Activated CD4-positive, alpha-beta T cell treated with anti-CD3 and anti-CD28 coated beads, Interleukin-2, amount 50 U/mL, for 48 hours (primary cell): ENCODE data around the gene RALY.
"Not testable (repeated sequence)": the region's sequence is repeated elsewhere in the genome, so short reads cannot be mapped to it uniquely, and the experiment has no call there.

Experiments
- DNase-seq, 2 experiments: peaks; one replicate each; pipeline ENCODE4 v3.0.0-alpha.2; 2020

Gene RALY

DNA sequence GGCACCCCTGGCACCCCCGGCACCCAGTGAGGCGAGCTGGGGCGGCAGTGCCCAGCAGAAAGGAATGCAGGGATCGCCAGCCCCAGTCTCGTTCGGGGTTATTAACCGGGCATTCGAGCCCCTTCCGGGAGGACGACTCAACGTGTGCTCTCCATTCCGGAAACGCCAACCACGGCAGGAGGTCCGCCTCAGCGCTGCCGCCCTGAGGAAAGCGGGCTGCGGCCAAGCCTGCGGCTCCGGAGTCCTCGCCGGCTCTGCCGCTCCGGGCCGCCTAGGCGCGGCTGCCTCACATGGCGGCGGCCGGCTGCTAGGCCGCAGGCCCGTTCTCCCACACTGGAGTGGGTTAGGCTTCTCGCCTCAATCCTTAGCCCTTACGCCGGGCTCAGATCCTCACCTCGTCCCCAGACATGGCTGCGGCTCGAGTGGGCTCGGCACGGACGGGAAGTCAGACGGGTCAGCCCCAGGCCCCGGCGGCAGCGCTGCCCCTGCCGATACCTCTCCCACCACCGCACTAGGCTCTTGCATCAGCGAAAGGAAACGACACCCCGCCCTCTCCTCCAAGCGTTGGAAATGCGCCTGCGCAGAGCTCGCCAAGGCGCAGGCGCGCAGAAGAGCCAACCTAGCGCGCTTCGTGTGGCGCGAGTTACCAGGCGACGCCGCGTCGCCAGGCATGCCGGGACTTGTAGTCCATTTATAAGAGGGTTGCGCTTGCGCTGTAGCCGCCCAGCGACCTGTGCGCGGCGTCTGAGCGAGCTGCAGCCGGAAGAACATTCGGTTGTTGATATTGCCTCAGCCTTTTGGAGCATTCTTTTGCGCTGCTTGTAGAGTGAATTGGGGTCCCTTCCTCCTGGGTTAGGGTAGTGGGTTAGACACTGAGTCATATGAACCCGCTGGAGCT lies 118.2 kb downstream of the RALY start, which contains the start of gene EIF2S2:
Gene EIF2S2 (minus strand): TSS at position 542 of the 898 bp plus-strand sequence. CDS start 133 bp downstream, at position 409.
- peak; percentile 91 to 92 for DNase-seq

DNA sequence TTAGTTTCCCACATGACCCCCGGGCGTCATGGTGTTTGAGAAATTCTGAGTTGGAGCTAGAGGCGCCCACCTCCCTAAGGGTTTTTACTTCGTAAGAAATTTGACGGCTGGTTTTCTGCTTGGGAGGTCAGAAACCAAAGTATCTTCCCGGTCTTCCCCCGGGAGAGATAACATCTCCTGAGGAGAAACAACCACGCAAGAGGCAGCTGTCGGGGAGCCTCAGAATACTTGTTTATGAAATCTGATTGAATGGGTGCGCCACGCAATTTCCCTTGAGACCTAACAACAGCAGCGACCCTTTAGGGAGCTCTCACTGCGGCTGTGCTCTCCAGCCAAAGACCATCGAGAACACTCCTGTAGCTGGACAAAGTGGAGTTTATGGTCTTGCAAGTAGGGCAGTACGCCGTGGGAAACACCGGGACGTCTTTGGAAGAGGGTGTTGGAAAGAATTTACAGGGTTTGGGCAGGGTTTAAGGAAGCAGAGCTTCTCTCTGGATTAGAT lies 118.9 kb downstream of the RALY start:
- peak in 1 of 2 experiments; percentile 20 for DNase-seq

DNA sequence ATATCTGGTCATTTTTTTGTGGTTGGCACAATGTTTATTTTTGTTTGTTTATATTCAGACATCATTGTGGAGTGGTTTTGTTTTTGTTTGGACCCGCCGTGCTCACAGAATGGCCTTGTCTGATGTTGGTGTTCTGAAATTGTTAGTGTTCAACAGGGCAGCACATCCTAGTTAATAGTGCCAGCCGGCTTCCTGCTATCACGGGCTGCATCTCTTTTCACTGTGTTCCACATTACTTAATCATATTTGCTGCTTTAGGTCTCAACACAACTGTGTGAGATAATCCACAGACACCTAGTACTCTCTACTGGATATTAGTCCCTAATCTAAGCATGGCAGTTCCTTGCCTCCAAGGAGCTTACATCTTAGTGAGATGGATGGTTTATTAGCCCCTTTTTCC lies 121.1 kb downstream of the RALY start:
- DNase-seq: no peak

- DNase-seq: no peak
Observed at GRCh38 chr20:34115232-34115631, 121.5 kb downstream of the RALY start.

DNA sequence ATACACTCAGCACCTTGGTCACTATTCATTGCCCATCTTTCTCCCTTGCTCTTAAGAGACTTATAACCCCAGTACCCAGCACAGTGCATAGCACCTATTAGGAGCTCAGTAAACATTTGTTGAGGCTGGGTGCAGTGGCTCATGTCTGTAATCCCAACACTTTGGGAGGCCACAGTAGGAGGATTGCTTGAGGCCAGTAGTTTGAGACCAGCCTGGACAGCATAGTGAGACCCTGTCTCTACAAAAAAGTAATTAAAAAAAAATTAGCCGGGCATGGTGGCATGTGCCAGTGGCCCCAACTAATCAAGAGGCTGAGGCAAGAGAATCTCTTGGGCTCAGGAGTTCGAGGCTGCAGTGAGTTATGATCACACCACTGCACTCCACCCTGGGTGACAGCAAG lies 126.5 kb downstream of the RALY start:
- DNase-seq: no peak

- DNase-seq: no peak
Observed at GRCh38 chr20:34122274-34122980, 128.7 kb downstream of the RALY start.

GRCh38 chr20:34123309-34123708 lies 129.6 kb downstream of the RALY start:
- DNase-seq: no peak

DNA sequence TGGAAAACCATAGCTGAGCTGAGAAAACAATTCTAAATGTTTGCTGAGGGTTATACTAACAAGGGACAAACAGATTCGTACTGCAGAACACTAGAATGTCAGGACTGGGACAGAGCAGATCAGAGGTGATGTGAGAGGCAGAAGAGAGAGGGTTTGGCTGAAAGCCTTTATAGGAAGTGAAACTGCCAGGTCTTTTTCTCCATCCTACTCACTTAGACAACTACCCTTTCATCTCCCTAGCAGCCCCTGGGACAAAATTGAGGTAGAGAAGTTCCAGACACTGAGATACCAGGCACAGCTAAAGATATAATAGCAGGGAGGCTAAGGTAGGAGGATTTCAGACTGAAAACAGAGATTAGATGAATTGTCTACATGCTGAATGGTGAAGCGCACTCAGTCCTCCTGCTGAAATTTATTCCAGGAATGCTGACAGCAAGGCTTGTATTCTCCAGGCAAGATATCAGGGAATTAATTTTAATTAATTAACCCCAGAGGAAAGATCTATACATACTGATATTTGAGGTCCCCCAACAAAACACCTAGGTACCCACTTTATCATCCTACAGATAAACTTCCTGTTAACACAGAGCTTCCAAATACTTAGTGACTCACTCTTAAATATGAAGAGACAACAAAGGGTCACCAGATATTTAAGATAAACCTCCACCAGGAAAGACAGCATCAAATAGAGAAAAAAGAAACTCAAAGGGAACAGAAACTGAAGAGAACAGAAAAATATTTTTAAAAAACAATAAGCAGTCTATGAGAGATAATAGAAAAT lies 130.9 kb downstream of the RALY start:
- DNase-seq: no peak

GRCh38 chr20:34127792-34128191 lies 134.1 kb downstream of the RALY start:
- DNase-seq: no peak

DNA sequence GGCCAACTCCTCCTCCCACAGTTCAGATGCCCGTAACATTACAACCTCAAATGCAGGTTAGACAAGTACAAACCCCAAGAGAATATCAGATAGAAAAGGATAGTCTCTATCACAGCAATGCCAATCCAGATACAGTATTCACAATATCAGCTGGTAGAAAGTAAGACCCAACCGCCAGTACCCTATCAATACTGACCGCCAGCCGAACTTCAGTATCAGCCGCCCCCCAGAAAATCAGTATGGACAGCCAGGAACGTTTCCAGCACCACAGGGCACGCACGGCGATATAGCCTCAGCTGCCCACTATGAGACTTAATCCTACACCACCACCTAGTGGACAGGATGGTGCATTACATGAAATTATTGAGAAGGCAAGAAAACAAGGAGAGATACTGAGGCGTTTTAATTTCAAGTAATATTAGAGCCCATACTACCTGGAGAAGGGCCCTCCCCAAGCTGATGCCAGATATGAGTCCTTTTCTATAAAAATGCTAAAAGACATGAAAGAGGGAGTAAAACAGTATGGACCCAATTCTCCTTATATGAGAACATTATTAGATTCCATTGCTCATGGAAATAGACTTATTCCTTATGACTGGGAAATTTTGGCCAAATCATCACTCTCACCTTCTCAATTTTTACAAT lies 135.9 kb downstream of the RALY start:
- peak; percentile 31 to 41 for DNase-seq

DNA sequence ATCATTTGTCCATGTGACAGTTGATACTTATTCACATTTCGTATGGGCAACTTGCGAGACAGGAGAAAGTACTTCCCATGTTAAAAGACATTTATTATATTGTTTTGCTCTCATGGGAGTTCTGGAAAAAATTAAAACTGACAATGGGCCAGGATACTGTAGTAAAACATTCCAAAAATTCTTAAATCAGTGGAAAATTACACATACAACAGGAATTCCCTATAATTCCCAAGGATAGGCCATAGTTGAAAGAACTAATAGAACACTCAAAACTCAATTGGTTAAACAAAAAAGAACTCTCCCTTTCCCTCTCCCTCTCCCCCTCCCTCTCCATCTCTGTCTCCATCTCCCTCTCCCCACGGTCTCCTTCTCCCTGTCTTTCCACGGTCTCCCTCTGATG lies 137.8 kb downstream of the RALY start:
- DNase-seq: no peak

DNA sequence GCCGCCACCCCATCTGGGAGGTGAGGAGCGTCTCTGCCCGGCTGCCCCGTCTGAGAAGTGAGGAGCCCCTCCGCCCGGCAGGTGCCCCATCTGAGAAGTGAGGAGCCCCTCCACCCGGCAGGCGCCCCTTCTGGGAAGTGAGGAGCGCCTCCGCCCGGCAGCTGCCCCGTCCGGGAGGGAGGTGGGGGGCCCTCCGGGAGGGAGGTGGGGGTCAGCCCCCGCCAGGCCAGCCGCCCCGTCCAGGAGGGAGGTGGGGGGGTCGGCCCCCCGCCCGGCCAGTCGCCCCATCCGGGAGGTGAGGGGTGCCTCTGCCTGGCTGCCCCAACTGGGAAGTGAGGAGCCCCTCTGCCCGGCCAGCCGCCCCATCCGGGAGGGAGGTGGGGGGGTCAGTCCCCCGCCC lies 138.8 kb downstream of the RALY start:
- not testable (repeated sequence) for DNase-seq

GRCh38 chr20:34132943-34133342 lies 139.2 kb downstream of the RALY start:
- DNase-seq: not testable (repeated sequence)

- DNase-seq: not testable (repeated sequence)
Observed at GRCh38 chr20:34133365-34133860, 139.7 kb downstream of the RALY start.
